Measurements from ENCODE around the gene ACTL7A.

Gene ACTL7A, protein sequence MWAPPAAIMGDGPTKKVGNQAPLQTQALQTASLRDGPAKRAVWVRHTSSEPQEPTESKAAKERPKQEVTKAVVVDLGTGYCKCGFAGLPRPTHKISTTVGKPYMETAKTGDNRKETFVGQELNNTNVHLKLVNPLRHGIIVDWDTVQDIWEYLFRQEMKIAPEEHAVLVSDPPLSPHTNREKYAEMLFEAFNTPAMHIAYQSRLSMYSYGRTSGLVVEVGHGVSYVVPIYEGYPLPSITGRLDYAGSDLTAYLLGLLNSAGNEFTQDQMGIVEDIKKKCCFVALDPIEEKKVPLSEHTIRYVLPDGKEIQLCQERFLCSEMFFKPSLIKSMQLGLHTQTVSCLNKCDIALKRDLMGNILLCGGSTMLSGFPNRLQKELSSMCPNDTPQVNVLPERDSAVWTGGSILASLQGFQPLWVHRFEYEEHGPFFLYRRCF

DNA sequence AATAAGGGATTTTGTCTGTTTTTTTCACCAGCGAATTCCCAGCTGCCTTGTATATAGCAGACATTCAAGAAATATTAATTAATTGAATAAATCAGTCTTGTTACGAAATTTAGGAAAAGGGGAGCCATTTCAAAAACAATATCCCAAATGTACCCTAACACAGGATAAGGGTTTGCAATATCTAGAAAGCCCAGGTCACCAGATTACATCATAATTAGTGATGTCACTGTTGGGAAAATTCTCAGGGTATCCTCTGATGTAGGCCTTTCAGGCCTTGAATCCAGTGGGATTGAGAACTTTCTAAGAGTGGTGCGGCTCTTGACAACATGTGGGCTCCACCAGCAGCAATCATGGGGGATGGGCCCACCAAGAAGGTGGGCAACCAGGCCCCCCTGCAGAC, at the start of gene ACTL7A:
Gene ACTL7A, plus strand, starts transcription at position 270 of the 400 bp plus-strand sequence. Its CDS starts 57 bp downstream, at position 327.
- Mint-ChIP-seq H3K4me1 (peaks cover 8% of the 10 kb centered on the region), H3K36me3 (no peaks in the 10 kb centered on the region), H3K4me3 (no peak within 1 kb of the TSS), H3K9me3 (no peaks in the 10 kb centered on the region), H3K27ac (no peak within 1 kb of the TSS)
- ATAC-seq (no peak), DNase-seq (ENCODE audit: low spot score in 2 of 2) (no peak)

DNA sequence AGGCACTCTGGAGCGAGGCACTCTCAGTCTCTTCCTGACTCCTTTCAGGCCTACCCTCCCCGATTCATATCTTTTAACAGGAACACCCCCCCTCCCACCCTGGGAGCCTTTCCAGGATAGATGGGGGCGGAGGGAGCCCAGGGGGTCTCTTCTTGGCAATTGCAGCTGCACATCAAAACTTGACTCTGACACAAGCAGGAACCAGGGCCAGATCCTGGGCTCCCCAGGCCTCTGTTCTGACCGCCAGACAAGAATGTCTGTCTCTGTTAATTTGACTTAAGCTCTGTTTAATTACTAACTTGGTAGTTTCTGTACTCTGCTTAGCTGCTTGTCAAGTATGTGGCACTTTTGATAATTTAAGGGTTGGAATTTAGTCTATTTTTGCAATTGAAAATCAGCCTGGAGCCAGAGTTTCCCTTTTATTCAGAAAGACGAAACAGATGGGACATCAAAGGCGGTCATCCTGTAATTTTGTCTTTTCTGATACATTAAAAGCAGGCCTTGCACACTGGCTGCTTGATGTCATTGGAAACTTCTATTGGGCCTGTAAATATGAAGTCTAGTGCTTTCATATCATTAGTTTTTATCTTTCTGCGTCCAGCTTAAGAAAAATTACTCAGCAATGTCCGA, 49.6 kb upstream of the ACTL7A start:
- Mint-ChIP-seq H3K27ac (no peak overlapping the region), H3K9me3 (no peaks in the 10 kb centered on the region), H3K36me3 (no peaks in the 10 kb centered on the region), H3K4me3 (no peak overlapping the region), H3K4me1 (no peaks in the 10 kb centered on the region)
- no peak for ATAC-seq
- no peak for DNase-seq (ENCODE audit: low spot score in 2 of 2)

DNA sequence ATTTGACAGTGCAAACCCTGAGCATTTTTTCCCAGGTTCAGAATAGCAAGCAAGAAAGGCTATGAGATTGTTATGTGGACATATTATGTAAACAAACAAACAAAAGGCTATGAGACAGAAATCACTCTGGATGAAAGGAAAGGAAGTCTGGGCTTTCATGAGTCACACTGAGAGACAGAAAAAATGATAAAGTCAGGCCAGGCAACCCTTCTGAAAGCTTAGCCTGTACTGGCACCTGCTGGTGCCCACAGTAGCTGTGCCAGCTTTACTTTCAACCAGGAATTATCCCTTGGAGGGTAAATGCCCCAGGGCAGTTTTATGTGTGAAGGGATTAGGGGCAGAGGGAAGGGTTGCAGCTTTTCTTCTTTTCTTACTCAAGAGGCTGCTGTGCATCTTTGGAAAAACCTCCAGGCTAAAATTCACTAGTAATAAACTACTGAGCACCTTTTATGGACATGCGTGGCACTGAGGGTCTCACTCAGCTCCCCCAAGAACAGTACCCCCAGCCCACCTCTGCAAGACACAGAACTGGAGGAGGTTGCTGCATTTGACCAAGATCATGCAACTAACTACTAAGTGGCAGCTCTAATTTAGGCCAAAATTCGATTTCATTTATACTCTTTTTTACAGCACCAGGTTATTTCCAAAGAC, 48.0 kb upstream of the ACTL7A start:
- Mint-ChIP-seq H3K36me3 (no peaks in the 10 kb centered on the region), H3K4me1 (no peaks in the 10 kb centered on the region), H3K4me3 (no peak overlapping the region), H3K9me3 (no peaks in the 10 kb centered on the region), H3K27ac (no peak overlapping the region)
- DNase-seq (ENCODE audit: low spot score in 2 of 2) (no peak), ATAC-seq (no peak)

DNA sequence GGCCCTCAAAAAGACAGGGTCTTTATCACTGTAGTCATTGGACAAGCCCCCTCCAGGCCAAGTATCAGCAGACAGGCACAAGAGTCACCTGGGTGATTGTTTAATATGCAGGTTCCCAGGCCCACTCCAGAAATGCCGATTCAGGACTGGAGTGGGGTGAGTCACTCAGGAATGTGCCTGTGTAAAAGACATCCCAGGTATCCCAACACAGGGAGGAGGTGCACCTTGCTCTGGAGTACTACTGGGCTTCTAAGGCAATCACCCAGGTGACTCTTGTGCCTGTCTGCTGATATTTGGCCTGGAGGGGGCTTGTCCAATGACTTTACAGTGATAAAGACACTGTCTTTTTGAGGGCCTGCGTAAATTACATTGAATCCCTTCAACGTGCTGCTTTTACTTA, 46.9 kb upstream of the ACTL7A start:
- Mint-ChIP-seq H3K4me1 (no peaks in the 10 kb centered on the region), H3K4me3 (no peak overlapping the region), H3K9me3 (no peaks in the 10 kb centered on the region), H3K27ac (no peak overlapping the region), H3K36me3 (no peaks in the 10 kb centered on the region)
- ATAC-seq (no peak), DNase-seq (ENCODE audit: low spot score in 2 of 2) (no peak)

DNA sequence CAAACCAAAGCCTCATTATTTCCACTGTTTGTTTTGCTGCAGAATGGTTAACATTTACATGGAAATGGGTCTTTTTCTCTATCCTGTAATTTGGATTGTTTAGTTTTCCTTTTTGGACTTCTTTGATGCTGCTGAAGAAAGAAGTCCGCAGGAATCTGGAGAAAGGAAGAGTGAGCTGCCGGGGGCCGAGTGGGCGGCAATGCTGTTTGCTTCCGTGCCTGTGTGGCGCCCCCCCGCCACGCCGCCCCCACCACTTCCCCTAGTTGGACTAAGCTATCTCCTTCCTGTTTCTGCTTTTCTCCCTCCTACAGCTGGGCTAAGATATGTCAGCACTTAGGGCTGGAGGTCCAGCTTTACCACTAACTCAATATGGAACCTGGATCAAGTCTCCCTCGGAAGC, 46.0 kb upstream of the ACTL7A start:
- H3K27ac Mint-ChIP-seq: no peak overlapping the region
- no peak for DNase-seq (ENCODE audit: low spot score in 2 of 2)
- no peak for ATAC-seq
- H3K4me3 Mint-ChIP-seq: no peak overlapping the region
- H3K9me3 Mint-ChIP-seq: no peaks in the 10 kb centered on the region
- no peaks in the 10 kb centered on the region for H3K4me1 Mint-ChIP-seq
- H3K36me3 Mint-ChIP-seq: no peaks in the 10 kb centered on the region

DNA sequence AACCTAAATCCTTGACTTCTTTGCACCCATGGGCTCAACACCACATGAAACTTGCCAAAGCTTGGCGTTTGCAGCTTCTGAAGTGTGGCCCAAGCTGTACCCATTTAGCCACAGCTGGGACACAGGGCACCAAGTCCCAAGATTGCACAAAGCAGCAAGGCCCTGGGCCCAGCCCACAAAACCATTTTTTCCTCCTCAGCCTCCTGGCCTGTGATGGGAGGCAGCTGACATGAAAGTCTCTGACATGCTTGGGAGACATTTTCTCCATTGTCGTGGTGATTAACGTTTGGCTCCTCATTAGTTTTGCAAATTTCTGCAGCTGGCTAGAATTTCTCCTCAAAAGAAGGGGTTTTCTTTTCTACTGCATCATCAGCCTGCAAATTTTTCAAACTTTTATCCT, 38.2 kb upstream of the ACTL7A start:
- Mint-ChIP-seq H3K27ac (no peak overlapping the region), H3K4me1 (no peaks in the 10 kb centered on the region), H3K4me3 (no peak overlapping the region), H3K9me3 (peaks cover 12% of the 10 kb centered on the region), H3K36me3 (no peaks in the 10 kb centered on the region)
- DNase-seq (ENCODE audit: low spot score in 2 of 2) (no peak), ATAC-seq (no peak)

DNA sequence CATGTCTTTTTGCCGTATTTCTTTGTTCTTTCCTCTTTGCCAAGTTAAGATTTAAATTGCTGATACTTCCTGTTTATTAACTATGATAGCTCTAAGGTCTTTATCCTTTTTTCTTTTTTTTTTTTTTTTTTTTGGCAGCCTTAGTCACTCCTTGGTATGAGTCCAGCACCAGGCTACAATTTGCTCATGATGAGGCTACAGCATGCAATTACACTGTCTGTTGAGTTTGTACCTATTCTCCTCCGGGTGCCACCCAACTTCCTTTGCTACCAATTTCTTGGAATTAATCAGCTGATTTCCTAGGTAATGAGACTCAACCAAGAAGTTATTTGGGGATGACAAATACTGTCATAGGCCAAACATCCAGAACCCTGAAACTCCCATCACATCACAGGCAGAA, 31.8 kb upstream of the ACTL7A start:
- no peak for DNase-seq (ENCODE audit: low spot score in 2 of 2)
- no peak overlapping the region for H3K27ac Mint-ChIP-seq
- H3K4me3 Mint-ChIP-seq: no peak overlapping the region
- H3K4me1 Mint-ChIP-seq: peaks cover 6% of the 10 kb centered on the region
- ATAC-seq: no peak
- no peaks in the 10 kb centered on the region for H3K9me3 Mint-ChIP-seq
- no peaks in the 10 kb centered on the region for H3K36me3 Mint-ChIP-seq

DNA sequence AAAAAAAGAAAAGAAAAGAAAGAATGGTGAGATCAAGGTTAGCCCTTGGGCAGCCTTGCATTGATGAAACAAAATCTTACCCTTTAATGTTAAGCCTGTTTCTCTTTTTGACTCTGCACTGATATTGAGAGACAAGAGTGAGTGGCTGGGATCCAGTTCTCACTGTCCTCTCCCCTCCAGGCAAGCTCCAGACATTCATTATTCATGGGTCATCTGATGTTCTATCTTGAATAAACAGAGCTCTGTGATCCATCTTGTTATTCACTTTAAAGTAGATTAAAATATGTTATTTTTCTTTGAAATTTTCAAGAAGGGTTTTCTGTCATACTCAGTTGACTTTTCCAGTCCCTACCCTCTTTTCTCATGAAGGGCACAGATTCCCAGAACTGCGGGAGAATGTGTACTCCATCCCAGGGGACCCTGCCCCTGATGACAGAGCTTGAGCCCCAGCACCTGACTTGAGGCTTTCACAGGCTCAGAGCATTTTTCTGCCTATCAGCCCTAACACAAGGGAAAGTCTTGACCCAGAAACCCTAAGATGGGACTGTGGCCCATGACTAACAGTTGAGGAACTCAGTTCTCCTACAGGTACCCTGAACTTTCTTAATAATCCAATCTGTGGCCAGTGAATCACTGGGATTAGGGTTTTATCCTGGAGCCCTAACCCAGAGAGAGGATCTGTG, 30.4 kb upstream of the ACTL7A start:
- Mint-ChIP-seq H3K9me3 (no peaks in the 10 kb centered on the region), H3K4me3 (no peak overlapping the region), H3K36me3 (no peaks in the 10 kb centered on the region), H3K4me1 (peaks cover 8% of the 10 kb centered on the region), H3K27ac (no peak overlapping the region)
- ATAC-seq: no peak
- no peak for DNase-seq (ENCODE audit: low spot score in 2 of 2)

DNA sequence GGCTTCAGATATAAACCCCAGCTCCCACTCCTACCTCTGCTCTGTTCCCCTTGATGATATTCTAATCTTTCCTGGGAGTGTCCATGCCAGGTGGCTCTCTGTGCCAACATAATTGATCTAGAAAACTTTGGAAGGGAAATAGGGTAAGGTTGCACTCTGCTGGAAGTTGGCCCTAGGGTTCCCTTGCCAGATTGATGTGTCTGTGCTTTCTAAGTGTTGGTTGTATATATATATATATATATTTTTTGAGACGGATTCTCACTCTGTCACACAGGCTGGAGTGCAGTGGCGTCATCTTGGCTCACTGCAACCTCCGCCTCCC, 29.9 kb upstream of the ACTL7A start:
- peaks cover 8% of the 10 kb centered on the region for H3K4me1 Mint-ChIP-seq
- H3K4me3 Mint-ChIP-seq: no peak overlapping the region
- no peak overlapping the region for H3K27ac Mint-ChIP-seq
- ATAC-seq (no peak), DNase-seq (ENCODE audit: low spot score in 2 of 2) (no peak)
- H3K9me3 Mint-ChIP-seq: no peaks in the 10 kb centered on the region
- H3K36me3 Mint-ChIP-seq: no peaks in the 10 kb centered on the region

DNA sequence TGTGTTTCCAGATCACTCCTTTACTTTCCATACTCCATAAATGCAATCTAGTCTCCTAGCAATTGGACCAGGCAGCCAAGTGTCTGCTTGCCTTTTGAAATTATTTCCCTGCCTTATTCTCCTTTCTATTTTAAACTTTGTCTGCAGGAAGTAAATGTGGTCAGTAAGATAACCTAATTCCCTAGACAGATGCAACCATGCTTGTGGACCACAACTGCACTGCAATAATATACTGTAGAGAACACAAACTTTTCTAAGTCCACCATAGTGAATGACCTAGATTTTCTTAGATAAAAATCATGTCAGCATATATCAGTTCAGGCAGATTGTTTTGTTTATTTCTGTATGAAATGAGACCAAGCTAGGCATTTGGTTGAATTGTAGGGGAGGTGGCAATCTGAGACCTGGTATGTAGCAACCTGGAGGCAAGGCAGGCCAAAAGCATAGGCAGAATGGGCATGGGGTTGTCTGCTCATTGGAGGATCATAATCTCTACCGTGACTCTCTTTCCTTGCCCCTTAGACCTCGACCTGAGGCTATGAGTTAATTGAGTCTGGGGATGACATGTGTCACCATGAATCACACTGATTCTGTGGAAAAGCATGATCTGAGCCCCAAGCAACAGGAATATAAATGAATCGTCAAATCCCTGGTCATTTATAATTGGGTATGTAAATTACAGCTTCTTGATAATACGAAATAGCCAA, 27.0 kb upstream of the ACTL7A start:
- Mint-ChIP-seq H3K4me1 (peaks cover 8% of the 10 kb centered on the region), H3K36me3 (no peaks in the 10 kb centered on the region), H3K4me3 (no peak overlapping the region), H3K9me3 (no peaks in the 10 kb centered on the region), H3K27ac (no peak overlapping the region)
- no peak for ATAC-seq
- no peak for DNase-seq (ENCODE audit: low spot score in 2 of 2)

DNA sequence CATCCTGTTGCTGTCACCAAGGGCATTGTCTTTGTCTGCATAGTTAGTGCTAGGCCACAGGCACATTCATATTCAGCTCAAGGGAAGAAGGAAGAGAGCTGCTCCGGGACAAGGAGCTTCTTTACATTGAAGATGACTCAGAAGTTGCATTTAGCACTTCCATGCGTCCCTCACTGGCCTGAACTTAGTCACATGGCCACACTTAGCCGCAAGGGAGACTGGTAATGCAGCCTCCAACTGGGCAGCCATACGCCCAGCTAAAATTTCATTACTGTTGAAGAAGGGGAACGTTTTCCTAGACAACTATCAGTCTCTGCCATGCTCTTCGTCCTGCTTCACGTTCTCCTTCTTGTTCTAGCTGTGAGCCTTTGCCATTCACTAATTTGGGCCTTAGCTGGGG, 26.2 kb upstream of the ACTL7A start:
- H3K36me3 Mint-ChIP-seq: no peaks in the 10 kb centered on the region
- H3K4me1 Mint-ChIP-seq: peaks cover 8% of the 10 kb centered on the region
- ATAC-seq (no peak), DNase-seq (ENCODE audit: low spot score in 2 of 2) (no peak)
- no peak overlapping the region for H3K27ac Mint-ChIP-seq
- H3K9me3 Mint-ChIP-seq: no peaks in the 10 kb centered on the region
- no peak overlapping the region for H3K4me3 Mint-ChIP-seq

DNA sequence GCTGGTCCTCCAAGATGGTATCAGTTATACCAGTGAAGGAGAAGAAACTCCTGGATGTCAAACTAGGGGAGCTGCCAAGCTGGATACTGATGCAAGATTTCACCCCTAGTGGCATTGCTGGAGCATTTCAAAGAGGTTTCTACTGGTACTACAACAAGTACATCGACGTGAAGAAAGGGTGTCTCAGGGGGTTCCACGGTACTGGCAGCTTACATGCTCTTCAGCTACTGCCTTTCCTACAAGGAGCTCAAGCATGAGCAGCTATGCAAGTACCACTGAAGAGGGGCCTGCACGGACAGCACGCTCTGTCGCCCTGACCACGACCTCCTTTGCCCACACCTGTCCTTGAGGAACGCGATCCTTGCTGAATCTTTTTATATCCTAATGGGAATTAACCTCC, 25.7 kb upstream of the ACTL7A start:
- H3K4me3 Mint-ChIP-seq: no peak overlapping the region
- ATAC-seq (no peak), DNase-seq (ENCODE audit: low spot score in 2 of 2) (no peak)
- H3K4me1 Mint-ChIP-seq: peaks cover 8% of the 10 kb centered on the region
- H3K36me3 Mint-ChIP-seq: no peaks in the 10 kb centered on the region
- no peaks in the 10 kb centered on the region for H3K9me3 Mint-ChIP-seq
- no peak overlapping the region for H3K27ac Mint-ChIP-seq

DNA sequence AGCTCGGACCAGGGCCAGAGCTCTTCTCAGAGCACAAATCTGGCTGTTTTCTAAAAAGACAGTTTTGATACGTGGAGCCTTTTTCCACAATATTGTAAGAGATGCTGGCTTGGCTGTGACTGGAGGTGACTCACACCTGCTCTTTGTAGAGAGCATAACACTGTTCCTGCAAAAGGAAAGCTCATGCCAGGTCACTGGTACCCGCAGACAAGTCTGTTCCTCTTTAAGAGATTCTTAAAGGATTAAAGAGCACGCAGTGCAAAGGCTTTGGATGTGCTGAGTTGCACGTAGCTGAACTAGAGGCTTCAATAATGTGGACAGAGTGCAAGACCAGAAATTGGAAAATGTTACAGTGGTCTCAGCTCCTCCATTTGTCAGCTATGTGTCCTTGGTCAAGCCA, 25.3 kb upstream of the ACTL7A start:
- no peaks in the 10 kb centered on the region for H3K9me3 Mint-ChIP-seq
- peaks cover 8% of the 10 kb centered on the region for H3K4me1 Mint-ChIP-seq
- no peak overlapping the region for H3K27ac Mint-ChIP-seq
- H3K4me3 Mint-ChIP-seq: no peak overlapping the region
- no peak for DNase-seq (ENCODE audit: low spot score in 2 of 2)
- no peaks in the 10 kb centered on the region for H3K36me3 Mint-ChIP-seq
- ATAC-seq: no peak

DNA sequence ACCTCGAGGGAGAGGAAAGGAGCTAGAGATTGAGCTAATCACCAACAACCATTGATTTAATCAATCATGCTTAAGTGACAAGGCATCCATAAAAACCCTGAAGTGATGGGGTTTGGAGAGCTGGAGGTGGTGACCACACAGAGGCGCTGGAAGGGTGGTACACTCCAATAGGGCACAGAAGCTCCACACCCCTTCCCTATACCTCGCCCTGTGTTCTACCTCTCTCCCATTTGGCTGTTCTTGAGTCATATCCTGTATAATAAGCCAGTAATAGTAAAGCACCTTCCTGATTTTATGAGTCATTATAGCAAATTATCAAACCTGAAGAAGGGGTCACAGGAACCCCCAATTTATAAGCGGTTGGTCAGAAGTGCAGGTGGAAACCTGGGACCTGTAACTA, 24.5 kb upstream of the ACTL7A start:
- Mint-ChIP-seq H3K4me1 (peaks cover 9% of the 10 kb centered on the region), H3K9me3 (no peaks in the 10 kb centered on the region), H3K4me3 (no peak overlapping the region), H3K27ac (no peak overlapping the region), H3K36me3 (no peaks in the 10 kb centered on the region)
- DNase-seq (ENCODE audit: low spot score in 2 of 2): no peak
- ATAC-seq: no peak

DNA sequence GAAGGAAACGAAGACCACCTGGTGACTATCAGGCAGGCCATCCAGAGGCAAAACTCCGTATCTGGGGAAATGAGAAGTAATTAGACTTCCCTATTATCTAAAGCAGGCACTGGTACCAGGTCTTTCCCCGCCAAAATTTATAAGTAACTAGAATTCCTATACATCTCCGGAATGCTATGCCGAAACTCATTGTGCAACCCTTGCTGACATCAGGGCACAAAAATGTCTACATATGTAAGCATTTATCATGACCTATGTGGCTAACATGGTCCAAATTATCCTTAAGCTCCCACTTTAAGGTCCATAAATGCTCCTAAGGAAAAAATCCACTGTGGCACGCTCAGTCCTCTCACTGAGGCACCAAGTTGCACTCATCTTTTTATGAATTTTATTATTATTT, 24.0 kb upstream of the ACTL7A start:
- Mint-ChIP-seq H3K4me3 (no peak overlapping the region), H3K4me1 (peaks cover 14% of the 10 kb centered on the region), H3K9me3 (no peaks in the 10 kb centered on the region), H3K27ac (no peak overlapping the region), H3K36me3 (no peaks in the 10 kb centered on the region)
- DNase-seq (ENCODE audit: low spot score in 2 of 2) (no peak), ATAC-seq (no peak)

Measured in stimulated activated effector memory CD8-positive, alpha-beta T cell treated with anti-CD3 and anti-CD28 coated beads, Interleukin-12 subunit alpha, Interleukin-12 subunit beta, amount 100 ng/mL, for 72 hours (primary cell).